HG03575 (cell line): ENCODE data around the gene SPRN.
"Not testable (repeated sequence)": the region's sequence is repeated elsewhere in the genome, so short reads cannot be mapped to it uniquely, and the experiment has no call there.

Source experiments
- ATAC-seq: cut with Tn5 transposase; IDR thresholded peaks from one replicate; pipeline ENCODE4 v1.9.1; 2021; ENCODE audit not compliant: unreplicated experiment, insufficient number of reproducible peaks, low FRiP score; ENCODE audit errors: extremely low read depth

SPRN gene

GRCh38 chr10:133442191-133442966 is 18.0 kb upstream of the SPRN start:
- ATAC-seq, result no peak

GRCh38 chr10:133441780-133442179 is 17.4 kb upstream of the SPRN start:
- ATAC-seq, result no peak

DNA sequence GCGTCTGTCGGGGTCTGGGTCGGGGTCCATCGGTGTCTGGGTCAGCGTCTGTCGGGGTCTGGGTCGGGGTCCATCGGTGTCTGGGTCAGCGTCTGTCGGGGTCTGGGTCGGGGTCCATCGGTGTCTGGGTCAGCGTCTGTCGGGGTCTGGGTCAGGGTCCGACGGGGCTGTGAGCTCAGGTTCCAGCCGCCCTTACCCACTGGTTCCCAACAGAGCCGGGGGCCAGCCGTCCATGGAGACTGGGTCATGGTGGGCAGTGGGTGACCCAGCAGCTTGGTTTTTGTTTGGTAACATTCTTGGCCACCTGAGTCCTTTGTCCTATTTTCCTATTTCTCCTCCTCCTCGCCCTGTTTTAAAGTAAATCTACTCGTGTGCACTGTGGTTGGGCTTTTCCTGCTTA is 16.9 kb upstream of the SPRN start:
- ATAC-seq, result not testable (repeated sequence)

GRCh38 chr10:133440633-133441285 is 16.3 kb upstream of the SPRN start:
- ATAC-seq, result no peak

DNA sequence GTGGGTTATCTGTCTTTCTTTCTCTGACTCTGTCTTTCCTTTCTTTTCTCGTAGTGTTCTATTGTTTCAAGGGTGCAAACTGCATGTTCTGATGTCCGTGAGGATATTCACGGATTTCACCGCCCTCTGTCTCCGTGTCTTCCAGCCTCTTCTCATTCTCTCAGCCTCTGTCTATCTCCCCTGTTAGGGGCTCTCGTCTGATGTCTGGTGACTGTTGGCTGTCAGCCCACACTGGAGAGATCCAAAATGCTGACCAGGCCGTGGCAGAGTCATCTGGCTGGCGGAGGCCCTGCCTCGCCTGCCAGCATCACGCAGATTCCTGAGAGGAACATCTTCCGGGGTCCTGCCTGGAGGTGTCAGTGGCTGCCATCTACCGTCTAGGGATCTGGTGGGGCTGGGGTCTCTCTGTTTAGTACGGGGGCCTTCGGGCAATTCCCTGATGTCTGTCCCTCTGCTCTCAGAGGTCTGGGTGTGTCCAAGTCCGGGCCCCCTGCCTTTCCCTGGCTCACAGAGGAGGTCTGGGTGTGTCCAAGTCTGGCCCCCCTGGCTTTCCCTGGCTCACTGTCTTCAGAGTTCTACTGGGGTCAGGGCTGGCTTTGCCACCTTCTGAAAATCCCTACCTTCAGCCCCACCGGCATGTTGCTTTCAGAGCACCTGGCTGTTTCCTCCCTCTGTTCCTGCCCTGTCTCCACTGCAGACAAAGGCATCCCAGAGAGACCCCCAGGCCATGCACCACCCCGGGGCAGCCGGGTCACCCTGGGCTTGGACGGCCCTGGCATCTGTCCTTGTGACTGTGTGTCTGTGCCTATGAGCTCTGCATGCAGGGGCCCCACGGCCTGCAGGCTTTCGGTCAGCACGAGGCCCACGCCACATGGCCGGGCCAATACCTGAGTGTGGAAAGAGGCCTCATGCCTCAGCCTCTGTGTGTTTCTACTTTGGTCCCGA is 15.4 kb upstream of the SPRN start:
- no peak for ATAC-seq

DNA sequence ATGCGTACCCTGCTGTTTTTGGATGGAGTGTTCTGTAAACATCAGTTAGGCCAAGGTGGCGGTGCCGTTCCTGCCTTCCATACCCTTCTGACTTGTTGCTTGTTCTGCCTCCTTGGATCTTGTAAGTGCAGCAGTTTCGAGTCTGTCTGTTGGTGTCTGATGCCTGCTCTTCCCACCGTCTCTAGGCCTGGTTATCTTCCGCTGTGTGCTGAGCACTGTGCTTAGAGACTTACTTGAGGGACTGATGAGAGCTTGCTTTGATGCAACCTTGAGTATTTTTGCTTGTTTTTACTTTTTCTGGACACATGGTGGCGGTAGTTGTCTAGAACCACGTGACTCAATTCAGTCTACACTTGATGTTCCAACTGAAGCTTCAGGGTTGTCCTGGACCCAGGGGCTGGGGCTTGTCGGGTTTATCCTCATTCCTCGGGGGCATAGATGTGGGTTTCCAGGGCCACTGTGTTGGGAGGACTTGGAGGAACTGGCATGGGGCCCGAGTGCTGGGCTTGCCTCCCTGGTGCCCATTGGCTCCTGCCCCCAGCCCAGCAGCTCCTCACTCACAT is 14.4 kb upstream of the SPRN start:
- ATAC-seq, result no peak

DNA sequence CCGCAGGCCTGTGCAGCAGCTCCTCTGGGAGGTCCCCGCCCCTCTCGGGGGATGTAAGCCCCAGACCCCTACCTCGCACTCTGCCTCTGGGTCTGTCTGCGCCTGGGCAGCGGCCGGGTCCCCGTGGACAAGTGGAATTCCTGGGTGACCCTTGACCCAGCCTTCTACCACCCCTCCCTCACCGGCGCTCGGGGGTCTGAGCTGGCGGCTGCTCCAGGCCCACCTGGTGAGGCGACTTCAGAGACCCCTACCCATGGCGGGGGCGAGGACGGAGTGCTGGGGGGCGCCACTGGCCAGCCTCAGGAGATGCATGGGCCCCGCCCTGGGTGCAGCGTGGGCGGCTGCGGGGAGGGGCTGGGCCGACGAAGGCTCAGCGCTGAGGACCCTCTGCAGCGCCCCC is 8.4 kb upstream of the SPRN start:
- ATAC-seq, result not testable (repeated sequence)

GRCh38 chr10:133431888-133432613 is 7.6 kb upstream of the SPRN start:
- not testable (repeated sequence) for ATAC-seq

DNA sequence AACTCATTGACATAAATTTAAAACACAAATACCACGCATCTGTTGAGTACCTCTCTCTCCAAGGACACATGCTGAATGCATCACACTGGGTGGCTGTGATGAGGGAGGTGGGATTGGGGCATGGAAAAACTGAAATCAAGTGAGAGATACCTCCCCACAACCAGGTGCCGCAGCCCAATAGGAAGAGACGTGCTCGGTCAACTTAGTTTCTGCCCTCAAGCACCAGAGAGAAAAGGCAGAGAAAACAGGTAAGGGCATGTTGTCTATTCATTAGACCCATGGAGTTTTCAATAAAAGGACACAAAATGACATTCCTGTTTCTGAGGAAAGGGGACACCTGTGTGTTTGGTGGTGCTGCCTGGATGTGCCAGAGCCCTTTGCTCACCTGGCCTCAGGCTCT is 5.1 kb upstream of the SPRN start:
- not testable (repeated sequence) for ATAC-seq

GRCh38 chr10:133424102-133424501 is 323 bp downstream of the SPRN start:
- not testable (repeated sequence) for ATAC-seq

- ATAC-seq, result no peak
Measured at GRCh38 chr10:133422807-133423771, 1.3 kb downstream of the SPRN start.

- no peak for ATAC-seq
Measured at GRCh38 chr10:133422223-133422806, 2.1 kb downstream of the SPRN start.

DNA sequence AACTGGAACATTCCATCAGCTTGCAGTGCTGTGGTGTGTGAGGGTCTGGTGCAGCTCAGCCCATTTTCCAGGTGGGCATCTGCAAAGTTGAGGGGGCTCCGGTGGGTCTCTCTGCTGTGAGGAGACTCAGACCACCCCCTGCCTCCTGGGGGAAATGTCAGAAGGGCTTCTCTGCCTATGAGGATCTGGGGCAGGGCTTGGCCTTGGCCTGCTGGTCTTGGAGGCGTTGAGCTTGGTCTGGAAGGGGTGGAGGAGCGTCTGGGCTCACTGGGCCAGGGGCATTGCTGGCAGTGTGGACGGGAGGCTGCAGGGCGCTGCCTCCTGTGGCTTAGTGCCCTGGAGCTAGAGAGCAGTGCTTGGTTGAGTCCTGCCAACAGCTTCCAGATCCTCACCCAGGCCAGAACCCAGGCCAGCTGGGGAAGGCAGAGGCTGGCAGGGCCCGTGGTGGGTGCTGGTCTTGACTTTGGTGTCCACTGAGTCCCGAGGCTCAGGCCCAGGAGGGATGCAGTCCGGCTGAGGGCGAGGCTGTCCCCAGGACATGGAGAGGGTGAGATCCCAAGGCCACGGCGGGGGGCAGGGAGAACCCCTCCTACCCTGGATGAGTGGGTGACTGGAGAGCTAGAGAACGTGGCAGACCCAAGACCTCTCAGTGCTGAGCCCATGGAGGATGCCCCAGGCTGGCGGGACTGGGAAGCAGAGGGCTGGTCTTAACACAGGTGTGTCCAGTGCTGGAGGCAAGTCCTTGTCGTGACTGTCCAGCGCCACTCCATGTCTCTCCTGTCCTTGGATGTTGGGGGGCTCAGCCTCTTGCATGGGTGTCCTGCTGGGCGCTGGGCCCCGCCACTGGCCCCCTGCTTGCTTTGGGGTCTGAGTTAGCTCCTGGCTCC is 2.8 kb downstream of the SPRN start:
- no peak for ATAC-seq

GRCh38 chr10:133420579-133420978 is 3.8 kb downstream of the SPRN start:
- ATAC-seq, result no peak

- no peak for ATAC-seq
Measured at GRCh38 chr10:133420028-133420427, 4.4 kb downstream of the SPRN start.

DNA sequence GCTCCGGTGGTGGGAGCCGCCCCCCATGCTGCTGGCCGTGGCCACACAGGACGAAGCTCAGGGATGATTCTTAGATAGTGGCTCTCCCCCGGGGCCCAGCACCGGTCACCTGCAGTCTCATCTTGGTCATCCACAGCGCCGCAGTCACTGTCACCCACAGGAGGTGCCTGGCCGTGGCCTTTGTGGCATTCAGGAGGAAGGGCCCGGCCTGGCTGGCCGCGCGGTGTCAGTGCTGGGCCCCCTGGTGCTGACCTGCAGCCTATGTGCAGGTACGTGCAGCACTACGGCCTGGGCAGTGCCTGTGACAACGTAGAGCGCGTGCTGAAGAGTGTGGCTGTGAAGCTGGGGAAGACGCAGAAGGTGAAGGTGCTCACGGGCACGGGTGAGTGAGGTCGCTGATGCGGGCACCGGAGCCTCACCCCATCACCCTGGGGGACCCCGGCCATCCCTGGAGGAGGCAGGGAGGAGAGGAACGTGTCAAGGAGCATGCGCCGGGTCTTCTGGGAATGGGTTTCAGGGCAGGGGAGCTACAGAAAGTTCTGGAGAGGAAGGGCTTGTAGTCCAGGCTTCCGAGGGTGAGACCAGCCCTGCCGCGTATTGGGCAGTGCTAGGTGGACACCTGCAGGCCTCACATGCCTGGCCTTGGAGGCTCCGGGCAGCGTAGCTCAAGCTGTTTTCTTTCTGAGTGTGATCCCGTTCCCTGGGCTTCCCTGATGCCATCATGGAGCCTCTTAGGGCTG is 5.0 kb downstream of the SPRN start:
- no peak for ATAC-seq
